Esophagus muscularis mucosa (tissue), 4 donors: ENCODE data around the gene EFCC1.

Source experiments
- EP300 ChIP-seq: sonication (generic); formaldehyde crosslinking; IDR thresholded peaks from one replicate; pipeline ENCODE4 v1.6.1; 2017; ENCODE audit warnings: antibody characterized with exemption
- POLR2A ChIP-seq: fragments of 450-650 bp; IDR thresholded peaks from one replicate; pipeline ENCODE4 v1.6.1; 2017; ENCODE audit warnings: antibody characterized with exemption, moderate library complexity, mild to moderate bottlenecking, low read depth
- POLR2AphosphoS5 ChIP-seq, 2 donors: sonication (generic); formaldehyde crosslinking; IDR thresholded peaks; one replicate each; pipeline ENCODE4 v1.6.1; 2017; ENCODE audit warnings: antibody characterized with exemption in 2 of 2
- TF ChIP-seq, protein P1 (sequence below), 3 experiments: fragments of 200-600 bp in 2 of 3; fragments of 450-650 bp in 1 of 3; sonication (generic) in 2 of 3; IDR thresholded peaks; one replicate each; pipeline ENCODE4 v1.5.1; 2017 to 2019; ENCODE audit warnings: antibody characterized with exemption in 3 of 3, mild to moderate bottlenecking in 2 of 3, moderate library complexity in 1 of 3

DNA sequence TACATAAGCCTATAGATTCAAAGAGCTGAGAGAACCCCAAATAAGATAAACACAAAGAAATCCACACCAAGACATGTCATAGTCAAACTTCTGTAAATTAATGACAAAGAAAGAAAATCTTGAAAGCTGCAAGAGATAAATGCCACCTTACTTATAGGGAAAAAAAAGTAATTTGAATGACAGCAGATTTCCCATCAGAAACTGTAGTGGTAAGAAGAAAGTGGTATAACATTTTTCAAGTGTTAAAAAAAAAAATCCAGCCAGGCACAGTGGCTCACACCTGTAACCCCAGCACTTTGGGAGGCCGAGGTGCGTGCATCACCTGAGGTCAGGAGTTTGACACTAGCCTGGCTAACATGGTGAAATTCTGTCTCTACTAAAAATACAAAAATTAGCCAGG is 44.7 kb upstream of the EFCC1 start:
- TF ChIP-seq POLR2A (no peak), POLR2AphosphoS5 (IDR thresholded peaks at IDR 0.05) (no peak), EP300 (no peak)
- TF ChIP-seq, protein P1, sequence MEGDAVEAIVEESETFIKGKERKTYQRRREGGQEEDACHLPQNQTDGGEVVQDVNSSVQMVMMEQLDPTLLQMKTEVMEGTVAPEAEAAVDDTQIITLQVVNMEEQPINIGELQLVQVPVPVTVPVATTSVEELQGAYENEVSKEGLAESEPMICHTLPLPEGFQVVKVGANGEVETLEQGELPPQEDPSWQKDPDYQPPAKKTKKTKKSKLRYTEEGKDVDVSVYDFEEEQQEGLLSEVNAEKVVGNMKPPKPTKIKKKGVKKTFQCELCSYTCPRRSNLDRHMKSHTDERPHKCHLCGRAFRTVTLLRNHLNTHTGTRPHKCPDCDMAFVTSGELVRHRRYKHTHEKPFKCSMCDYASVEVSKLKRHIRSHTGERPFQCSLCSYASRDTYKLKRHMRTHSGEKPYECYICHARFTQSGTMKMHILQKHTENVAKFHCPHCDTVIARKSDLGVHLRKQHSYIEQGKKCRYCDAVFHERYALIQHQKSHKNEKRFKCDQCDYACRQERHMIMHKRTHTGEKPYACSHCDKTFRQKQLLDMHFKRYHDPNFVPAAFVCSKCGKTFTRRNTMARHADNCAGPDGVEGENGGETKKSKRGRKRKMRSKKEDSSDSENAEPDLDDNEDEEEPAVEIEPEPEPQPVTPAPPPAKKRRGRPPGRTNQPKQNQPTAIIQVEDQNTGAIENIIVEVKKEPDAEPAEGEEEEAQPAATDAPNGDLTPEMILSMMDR (IDR thresholded peaks at IDR 0.05) = no peak
